HT-29 (cell line): ENCODE results near the gene PCGF3. TPM values are rescaled to one million over a fixed set of nuclear protein-coding genes. Genes with fewer than 3 reads are reported as not detected.
"Not testable (repeated sequence)": the region's sequence is repeated elsewhere in the genome, so short reads cannot be mapped to it uniquely, and the experiment has no call there.

Experiments
- DNase-seq: peaks from one replicate; pipeline ENCODE4 v3.0.0-alpha.2; 2015; ENCODE audit warnings: low spot score
- total RNA-seq: library from RNA; depleted of rRNA; stranded (reverse); fragments of >200 nt; shearing (Covaris generic); gene quantifications from 2 replicates; pipeline ENCODE4 v1.2.3, GENCODE V29; 2014

Gene PCGF3
- total RNA-seq, 1 experiment from 2014 or later = 64.9 TPM

- DNase-seq = not testable (repeated sequence)
Observed at GRCh38 chr4:668219-668618, 37.4 kb upstream of the PCGF3 start.

- DNase-seq = not testable (repeated sequence)
Observed at GRCh38 chr4:669806-670559, 35.6 kb upstream of the PCGF3 start.

GRCh38 chr4:671769-672168 lies 33.9 kb upstream of the PCGF3 start:
- DNase-seq = no peak

GRCh38 chr4:673349-674091 lies 32.1 kb upstream of the PCGF3 start:
- no peak for DNase-seq

GRCh38 chr4:674172-675035 lies 31.2 kb upstream of the PCGF3 start, which contains the start of the genes ATP5ME and MYL5:
Gene ATP5ME (minus strand): TSS chr4:674276. CDS start chr4:674247, 29 bp downstream.
Gene MYL5 (plus strand): TSS chr4:674542. CDS start chr4:678027, 3,485 bp downstream.
- DNase-seq = peak; percentile 94

- no peak for DNase-seq
Observed at GRCh38 chr4:675036-675882, 30.4 kb upstream of the PCGF3 start.

GRCh38 chr4:675980-676870 lies 29.4 kb upstream of the PCGF3 start:
- no peak for DNase-seq

- no peak for DNase-seq
Observed at GRCh38 chr4:676871-677235, 28.8 kb upstream of the PCGF3 start.

- peak; percentile 64 for DNase-seq
Observed at GRCh38 chr4:677431-678293, 28.0 kb upstream of the PCGF3 start.

GRCh38 chr4:678331-679103 lies 27.1 kb upstream of the PCGF3 start:
- no peak for DNase-seq

- no peak for DNase-seq
Observed at GRCh38 chr4:679104-679481, 26.5 kb upstream of the PCGF3 start.

- no peak for DNase-seq
Observed at GRCh38 chr4:679629-680028, 26.0 kb upstream of the PCGF3 start.

GRCh38 chr4:680091-680490 lies 25.5 kb upstream of the PCGF3 start:
- DNase-seq = no peak

- DNase-seq = no peak
Observed at GRCh38 chr4:680551-680927, 25.1 kb upstream of the PCGF3 start.

- DNase-seq = no peak
Observed at GRCh38 chr4:680928-681645, 24.5 kb upstream of the PCGF3 start.

- peak; percentile 49 for DNase-seq
Observed at GRCh38 chr4:681736-682451, 23.7 kb upstream of the PCGF3 start.
